ENCODE data around the gene EIF5.
A peak's percentile ranks its signal among the peaks of the same experiment; 100 is the strongest.

EIF5 gene

GRCh38 chr14:103312006-103312635 is 21.9 kb upstream of the EIF5 start:
- Mint-ChIP-seq H3K27ac (peak overlapping the region; percentile 49), H3K9me3 (peaks cover 8% of the 10 kb centered on the region), H3K36me3 (ENCODE audit: low read depth) (no peaks in the 10 kb centered on the region), H3K4me3 (no peak overlapping the region), H3K4me1 (peaks cover 43% of the 10 kb centered on the region), H3K27me3 (ENCODE audit: low read depth, poor library complexity) (peaks cover 11% of the 10 kb centered on the region)
- TF ChIP-seq, protein P1, sequence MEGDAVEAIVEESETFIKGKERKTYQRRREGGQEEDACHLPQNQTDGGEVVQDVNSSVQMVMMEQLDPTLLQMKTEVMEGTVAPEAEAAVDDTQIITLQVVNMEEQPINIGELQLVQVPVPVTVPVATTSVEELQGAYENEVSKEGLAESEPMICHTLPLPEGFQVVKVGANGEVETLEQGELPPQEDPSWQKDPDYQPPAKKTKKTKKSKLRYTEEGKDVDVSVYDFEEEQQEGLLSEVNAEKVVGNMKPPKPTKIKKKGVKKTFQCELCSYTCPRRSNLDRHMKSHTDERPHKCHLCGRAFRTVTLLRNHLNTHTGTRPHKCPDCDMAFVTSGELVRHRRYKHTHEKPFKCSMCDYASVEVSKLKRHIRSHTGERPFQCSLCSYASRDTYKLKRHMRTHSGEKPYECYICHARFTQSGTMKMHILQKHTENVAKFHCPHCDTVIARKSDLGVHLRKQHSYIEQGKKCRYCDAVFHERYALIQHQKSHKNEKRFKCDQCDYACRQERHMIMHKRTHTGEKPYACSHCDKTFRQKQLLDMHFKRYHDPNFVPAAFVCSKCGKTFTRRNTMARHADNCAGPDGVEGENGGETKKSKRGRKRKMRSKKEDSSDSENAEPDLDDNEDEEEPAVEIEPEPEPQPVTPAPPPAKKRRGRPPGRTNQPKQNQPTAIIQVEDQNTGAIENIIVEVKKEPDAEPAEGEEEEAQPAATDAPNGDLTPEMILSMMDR (IDR thresholded peaks at IDR 0.05): no peak
- DNase-seq: no peak

DNA sequence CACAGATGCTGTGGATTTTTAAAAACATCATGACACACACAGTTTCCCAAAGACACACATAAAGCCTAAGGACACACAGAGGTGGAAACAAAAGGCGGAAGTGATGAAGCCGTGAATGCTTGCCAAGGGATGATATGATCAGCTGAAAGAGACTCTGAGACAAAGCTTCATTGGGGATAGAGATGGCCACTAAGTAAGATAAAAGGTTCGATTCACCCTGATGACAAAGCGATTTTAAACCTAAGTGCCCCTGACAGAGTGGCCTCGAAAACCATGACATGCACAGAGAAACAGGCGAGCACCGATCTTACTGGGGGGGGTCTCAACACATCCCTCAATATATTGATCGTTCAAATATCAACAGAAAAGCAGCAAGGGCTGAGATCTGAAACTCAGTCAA is 20.3 kb upstream of the EIF5 start:
- no peaks in the 10 kb centered on the region for H3K9me3 Mint-ChIP-seq
- no peak overlapping the region for H3K4me3 Mint-ChIP-seq
- H3K36me3 Mint-ChIP-seq (ENCODE audit: low read depth): no peaks in the 10 kb centered on the region
- TF ChIP-seq, protein P1 (IDR thresholded peaks at IDR 0.05): no peak
- DNase-seq: no peak
- H3K27ac Mint-ChIP-seq: no peak overlapping the region
- peaks cover 49% of the 10 kb centered on the region for H3K4me1 Mint-ChIP-seq
- H3K27me3 Mint-ChIP-seq (ENCODE audit: low read depth, poor library complexity): peaks cover 15% of the 10 kb centered on the region

DNA sequence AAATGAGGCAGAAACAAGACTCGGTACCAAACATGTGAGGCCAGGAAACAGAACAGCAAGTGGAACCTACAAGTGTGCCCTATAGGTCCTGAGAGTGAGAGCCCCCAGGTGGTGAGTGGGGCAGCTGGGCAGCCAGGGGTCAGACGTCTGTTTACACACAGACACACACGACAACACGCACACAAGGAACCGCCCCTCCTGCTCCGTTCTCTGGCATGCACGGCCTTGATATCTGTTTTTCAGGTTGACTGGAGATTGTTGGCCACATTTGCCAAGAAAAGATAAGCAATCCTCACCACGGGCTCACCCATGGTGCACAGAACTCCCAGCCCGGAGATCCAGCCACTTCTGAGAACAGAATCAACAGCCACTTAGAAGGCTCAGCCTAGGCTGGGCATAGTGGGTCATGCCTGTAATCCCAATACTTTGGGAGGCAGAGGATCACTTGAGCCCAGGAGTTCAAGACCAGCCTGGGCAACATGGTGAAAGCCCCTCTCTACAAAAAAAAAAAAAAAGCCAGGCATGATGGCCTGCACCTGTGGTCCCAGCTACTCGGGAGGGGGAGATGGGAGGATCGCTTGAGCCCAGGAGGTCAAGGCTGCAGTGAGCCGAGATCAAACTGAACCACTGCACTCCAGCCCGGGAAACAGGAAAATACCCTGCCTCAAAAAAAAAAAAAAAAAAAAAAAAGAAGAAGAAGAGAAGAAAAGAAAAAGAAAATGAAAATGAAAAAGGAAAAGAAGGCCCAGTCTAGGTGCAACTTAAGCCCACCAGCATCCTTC is 19.4 kb upstream of the EIF5 start:
- TF ChIP-seq, protein P1 (IDR thresholded peaks at IDR 0.05): no peak
- Mint-ChIP-seq H3K4me1 (peaks cover 49% of the 10 kb centered on the region), H3K4me3 (no peak overlapping the region), H3K27ac (peak overlapping the region; percentile 73), H3K36me3 (ENCODE audit: low read depth) (no peaks in the 10 kb centered on the region), H3K9me3 (no peaks in the 10 kb centered on the region), H3K27me3 (ENCODE audit: low read depth, poor library complexity) (peaks cover 15% of the 10 kb centered on the region)
- DNase-seq: no peak

DNA sequence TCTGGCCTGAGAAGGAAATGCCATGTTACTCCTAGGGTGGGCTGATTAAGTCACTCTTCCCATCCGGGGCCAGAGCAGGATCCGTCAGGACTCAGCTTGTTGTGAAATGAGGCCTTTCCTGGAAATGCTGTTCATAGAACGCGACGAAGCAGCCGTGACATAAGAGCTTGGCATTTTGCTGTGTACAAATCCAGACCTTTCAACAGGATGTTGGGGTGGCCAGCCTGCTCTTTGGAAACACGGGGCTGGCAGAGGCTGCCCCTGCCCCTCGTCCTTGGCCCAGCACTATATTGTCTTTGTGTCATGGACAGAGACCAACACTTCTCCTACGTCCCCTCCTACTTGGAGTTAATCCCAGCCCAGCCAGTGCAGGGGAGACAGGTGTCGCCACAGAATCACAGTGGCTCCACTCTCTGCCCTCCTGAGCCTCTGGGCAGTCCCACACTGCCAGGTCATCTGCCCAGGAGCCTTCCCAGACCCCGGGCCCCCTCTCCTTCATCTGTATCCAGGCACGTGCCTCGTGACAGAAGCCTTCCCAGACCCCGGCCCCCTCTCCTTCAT is 18.6 kb upstream of the EIF5 start:
- no peak overlapping the region for H3K27ac Mint-ChIP-seq
- DNase-seq: no peak
- H3K9me3 Mint-ChIP-seq: no peaks in the 10 kb centered on the region
- TF ChIP-seq, protein P1 (IDR thresholded peaks at IDR 0.05): no peak
- H3K4me1 Mint-ChIP-seq: peaks cover 47% of the 10 kb centered on the region
- no peak overlapping the region for H3K4me3 Mint-ChIP-seq
- H3K27me3 Mint-ChIP-seq (ENCODE audit: low read depth, poor library complexity): peaks cover 15% of the 10 kb centered on the region
- H3K36me3 Mint-ChIP-seq (ENCODE audit: low read depth): no peaks in the 10 kb centered on the region

GRCh38 chr14:103315941-103316340 is 18.1 kb upstream of the EIF5 start:
- peaks cover 15% of the 10 kb centered on the region for H3K27me3 Mint-ChIP-seq (ENCODE audit: low read depth, poor library complexity)
- peaks cover 42% of the 10 kb centered on the region for H3K4me1 Mint-ChIP-seq
- no peaks in the 10 kb centered on the region for H3K9me3 Mint-ChIP-seq
- H3K36me3 Mint-ChIP-seq (ENCODE audit: low read depth): no peaks in the 10 kb centered on the region
- TF ChIP-seq, protein P1 (IDR thresholded peaks at IDR 0.05): no peak
- H3K27ac Mint-ChIP-seq: no peak overlapping the region
- DNase-seq: no peak
- no peak overlapping the region for H3K4me3 Mint-ChIP-seq

Measured in nephron progenitor cell (in vitro differentiated cells).